Measurements from ENCODE around the gene DHX9.

DNA sequence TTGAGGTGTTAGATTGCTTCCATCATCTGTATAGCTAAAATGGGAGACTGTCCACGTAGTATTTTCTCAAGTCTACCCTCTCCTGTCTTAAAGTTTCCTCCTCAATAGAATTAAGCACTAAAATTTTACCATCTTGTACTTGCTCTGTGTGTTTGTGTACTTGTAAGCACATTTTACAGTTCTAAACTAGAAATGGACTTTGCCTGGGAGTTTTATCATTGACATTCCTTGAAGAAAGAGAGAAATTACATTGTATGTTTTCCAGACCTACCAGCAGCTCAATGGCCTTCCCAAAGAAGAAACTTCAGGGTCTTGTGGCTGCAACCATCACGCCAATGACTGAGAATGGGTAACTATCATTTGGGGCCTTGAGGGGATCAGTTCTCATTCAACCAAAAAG lies 45.1 kb upstream of the DHX9 start:
- no peak for TF ChIP-seq RAD21 (conservative IDR thresholded peaks at IDR 0.05)
- TF ChIP-seq, protein P1, sequence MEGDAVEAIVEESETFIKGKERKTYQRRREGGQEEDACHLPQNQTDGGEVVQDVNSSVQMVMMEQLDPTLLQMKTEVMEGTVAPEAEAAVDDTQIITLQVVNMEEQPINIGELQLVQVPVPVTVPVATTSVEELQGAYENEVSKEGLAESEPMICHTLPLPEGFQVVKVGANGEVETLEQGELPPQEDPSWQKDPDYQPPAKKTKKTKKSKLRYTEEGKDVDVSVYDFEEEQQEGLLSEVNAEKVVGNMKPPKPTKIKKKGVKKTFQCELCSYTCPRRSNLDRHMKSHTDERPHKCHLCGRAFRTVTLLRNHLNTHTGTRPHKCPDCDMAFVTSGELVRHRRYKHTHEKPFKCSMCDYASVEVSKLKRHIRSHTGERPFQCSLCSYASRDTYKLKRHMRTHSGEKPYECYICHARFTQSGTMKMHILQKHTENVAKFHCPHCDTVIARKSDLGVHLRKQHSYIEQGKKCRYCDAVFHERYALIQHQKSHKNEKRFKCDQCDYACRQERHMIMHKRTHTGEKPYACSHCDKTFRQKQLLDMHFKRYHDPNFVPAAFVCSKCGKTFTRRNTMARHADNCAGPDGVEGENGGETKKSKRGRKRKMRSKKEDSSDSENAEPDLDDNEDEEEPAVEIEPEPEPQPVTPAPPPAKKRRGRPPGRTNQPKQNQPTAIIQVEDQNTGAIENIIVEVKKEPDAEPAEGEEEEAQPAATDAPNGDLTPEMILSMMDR (IDR thresholded peaks at IDR 0.05; ENCODE audit: poor library complexity, severe bottlenecking): no peak
